Measurements from ENCODE around the gene PSMG3.

DNA sequence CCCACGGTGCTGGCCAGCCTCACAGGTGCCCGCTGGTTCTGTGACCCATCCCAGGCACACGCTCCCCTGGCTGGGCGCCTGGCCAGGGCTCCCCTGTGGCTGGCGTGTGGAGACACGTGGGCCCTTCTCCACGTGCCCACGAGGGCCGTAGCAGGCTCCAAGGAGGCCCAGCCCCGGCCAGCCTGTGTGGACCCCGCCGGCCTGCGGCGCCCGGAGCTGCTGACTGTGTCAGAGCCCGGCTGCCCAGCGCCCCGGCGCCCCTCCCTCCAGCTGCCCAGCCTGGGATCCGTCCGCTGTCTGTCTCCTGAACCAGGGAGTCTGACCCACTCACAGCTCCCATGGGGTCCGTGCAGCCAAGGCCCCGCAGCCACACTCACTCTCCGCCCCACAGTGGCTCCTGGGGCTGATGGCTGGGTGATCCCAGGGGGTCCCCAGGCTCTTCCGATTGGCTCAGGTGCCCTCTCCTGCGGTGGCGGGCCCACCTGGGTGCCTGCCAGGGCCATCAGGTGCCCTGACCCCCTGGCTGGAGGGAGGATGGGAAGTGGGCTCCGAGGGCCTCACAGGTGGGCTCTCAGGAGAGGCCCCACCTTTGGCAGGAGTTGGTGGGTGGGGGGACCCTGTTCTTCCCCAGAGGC, 23.4 kb downstream of the PSMG3 start:
- TF ChIP-seq, protein P1, sequence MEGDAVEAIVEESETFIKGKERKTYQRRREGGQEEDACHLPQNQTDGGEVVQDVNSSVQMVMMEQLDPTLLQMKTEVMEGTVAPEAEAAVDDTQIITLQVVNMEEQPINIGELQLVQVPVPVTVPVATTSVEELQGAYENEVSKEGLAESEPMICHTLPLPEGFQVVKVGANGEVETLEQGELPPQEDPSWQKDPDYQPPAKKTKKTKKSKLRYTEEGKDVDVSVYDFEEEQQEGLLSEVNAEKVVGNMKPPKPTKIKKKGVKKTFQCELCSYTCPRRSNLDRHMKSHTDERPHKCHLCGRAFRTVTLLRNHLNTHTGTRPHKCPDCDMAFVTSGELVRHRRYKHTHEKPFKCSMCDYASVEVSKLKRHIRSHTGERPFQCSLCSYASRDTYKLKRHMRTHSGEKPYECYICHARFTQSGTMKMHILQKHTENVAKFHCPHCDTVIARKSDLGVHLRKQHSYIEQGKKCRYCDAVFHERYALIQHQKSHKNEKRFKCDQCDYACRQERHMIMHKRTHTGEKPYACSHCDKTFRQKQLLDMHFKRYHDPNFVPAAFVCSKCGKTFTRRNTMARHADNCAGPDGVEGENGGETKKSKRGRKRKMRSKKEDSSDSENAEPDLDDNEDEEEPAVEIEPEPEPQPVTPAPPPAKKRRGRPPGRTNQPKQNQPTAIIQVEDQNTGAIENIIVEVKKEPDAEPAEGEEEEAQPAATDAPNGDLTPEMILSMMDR (optimal IDR thresholded peaks at IDR 0.05 in 1 of 3, IDR thresholded peaks at IDR 0.05 in 1 of 3, conservative IDR thresholded peaks at IDR 0.05 in 1 of 3; ENCODE audit: extremely low read depth in 1 of 3, insufficient read depth in 2 of 3, low read length in 3 of 3), result no peak
- no peak for TF ChIP-seq EZH2 (IDR thresholded peaks at IDR 0.05; ENCODE audit: low read length)
